GM12873 (cell line): ENCODE results near the gene APOBEC2.

Source experiments
- CTCF ChIP-seq: IDR thresholded peaks from 2 replicates; pipeline ENCODE4 v1.5.1; 2012; ENCODE audit warnings: low read depth, mild to moderate bottlenecking, moderate library complexity, low read length, control low read depth; ENCODE audit not compliant: insufficient read depth; ENCODE audit errors: missing control alignments

Gene APOBEC2

DNA sequence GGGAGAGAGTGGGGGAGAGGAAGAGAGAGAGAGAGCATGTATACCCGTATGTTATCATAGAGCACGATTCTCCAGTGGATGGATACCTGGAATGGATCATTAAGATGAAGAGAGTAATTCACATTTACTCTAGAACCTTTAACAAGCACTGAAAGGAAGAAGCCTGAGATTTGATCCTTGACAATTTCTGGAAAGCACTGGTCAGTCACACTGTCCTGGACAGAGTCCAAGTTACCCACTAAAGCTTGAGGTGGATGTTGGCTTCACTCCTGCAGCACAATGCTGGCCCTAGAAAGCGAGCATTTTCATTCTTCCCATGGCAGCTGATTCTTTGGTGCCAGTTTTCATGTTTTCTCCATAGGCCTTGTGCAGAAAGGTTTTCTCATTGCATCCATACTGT lies 45.4 kb downstream of the APOBEC2 start:
- TF ChIP-seq CTCF = no peak

- TF ChIP-seq CTCF = no peak
Measured at GRCh38 chr6:41100871-41101287, 47.9 kb downstream of the APOBEC2 start.

DNA sequence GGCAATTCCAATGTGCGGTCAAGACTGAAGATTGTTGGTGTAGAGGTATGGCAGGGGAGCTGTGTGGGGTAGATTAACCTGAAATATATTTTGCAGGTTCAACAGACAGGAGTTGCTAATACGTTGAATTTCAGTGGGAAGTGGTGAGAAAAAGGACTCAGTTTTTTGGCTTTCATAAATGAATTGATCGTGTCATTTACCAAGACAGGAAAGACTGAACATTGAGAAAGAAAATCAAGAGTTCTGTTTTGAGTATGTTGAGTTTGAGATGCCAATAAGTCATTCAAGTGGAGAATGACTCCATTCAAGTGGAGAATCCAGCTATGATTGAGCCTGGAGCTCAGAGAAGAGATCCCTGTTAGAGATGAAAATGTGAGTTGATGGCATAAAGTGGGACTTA lies 50.8 kb downstream of the APOBEC2 start:
- no peak for TF ChIP-seq CTCF

GRCh38 chr6:41111017-41111416 lies 58.0 kb downstream of the APOBEC2 start:
- no peak for TF ChIP-seq CTCF
